ENCODE measurements around the gene VASH1. TPM values are rescaled to one million over a fixed set of nuclear protein-coding genes. Genes with fewer than 3 reads are reported as not detected.
A peak's percentile ranks its signal among the peaks of the same experiment; 100 is the strongest.

Gene VASH1
- total RNA-seq, 1 donor from 2014 or later = 10.3 TPM

- no peak for DNase-seq (ENCODE audit: low spot score)
- H3K4me1 ChIP-seq = peaks cover 4% of the 10 kb centered on the region
- TF ChIP-seq CTCF (IDR thresholded peaks at IDR 0.05) (no peak), EZH2phosphoT487 (IDR thresholded peaks at IDR 0.05) (no peak), EZH2 (IDR thresholded peaks at IDR 0.05) (no peak)
- no peak overlapping the region for H3K9ac ChIP-seq
- Mint-ChIP-seq H3K4me3 (no peak overlapping the region), H3K27ac (no peak overlapping the region), H3K27me3 (ENCODE audit: insufficient read depth, low read depth) (peaks cover 9% of the 10 kb centered on the region), H3K36me3 (peaks cover 8% of the 10 kb centered on the region), H3K9me3 (no peaks in the 10 kb centered on the region), H3K4me1 (peaks cover 16% of the 10 kb centered on the region)
- no peak overlapping the region for H2AFZ ChIP-seq (replicated peaks)
- no peaks in the 10 kb centered on the region for H3K27me3 ChIP-seq
- H3K4me2 ChIP-seq = no peak overlapping the region
- H3K4me3 ChIP-seq = no peak overlapping the region
- H3K36me3 ChIP-seq = no peaks in the 10 kb centered on the region
- no peaks in the 10 kb centered on the region for H3K79me2 ChIP-seq (ENCODE audit: low read depth)
- no peaks in the 10 kb centered on the region for H3K9me3 ChIP-seq (ENCODE audit: low read depth)
- peaks cover 6% of the 10 kb centered on the region for H4K20me1 ChIP-seq (ENCODE audit: low read depth)
- H3F3A ChIP-seq (ENCODE audit: low read depth) = no peaks in the 10 kb centered on the region
- H3K27ac ChIP-seq = no peak overlapping the region
Observed at GRCh38 chr14:76777721-76778120, 16.5 kb downstream of the VASH1 start.

GRCh38 chr14:76778546-76779215 lies 17.4 kb downstream of the VASH1 start:
- Histone ChIP-seq H3K36me3 (no peaks in the 10 kb centered on the region), H3F3A (ENCODE audit: low read depth) (no peaks in the 10 kb centered on the region), H3K4me3 (no peak overlapping the region), H3K9me3 (ENCODE audit: low read depth) (no peaks in the 10 kb centered on the region), H3K9ac (no peak overlapping the region), H3K79me2 (ENCODE audit: low read depth) (no peaks in the 10 kb centered on the region), H4K20me1 (ENCODE audit: low read depth) (peaks cover 6% of the 10 kb centered on the region), H3K27me3 (no peaks in the 10 kb centered on the region), H2AFZ (replicated peaks) (no peak overlapping the region), H3K27ac (no peak overlapping the region), H3K4me1 (peaks cover 4% of the 10 kb centered on the region), H3K4me2 (no peak overlapping the region)
- Mint-ChIP-seq H3K9me3 (no peaks in the 10 kb centered on the region), H3K36me3 (peaks cover 11% of the 10 kb centered on the region), H3K27ac (no peak overlapping the region), H3K4me1 (peaks cover 14% of the 10 kb centered on the region), H3K27me3 (ENCODE audit: insufficient read depth, low read depth) (peaks cover 9% of the 10 kb centered on the region), H3K4me3 (no peak overlapping the region)
- TF ChIP-seq CTCF (IDR thresholded peaks at IDR 0.05) (no peak), EZH2 (IDR thresholded peaks at IDR 0.05) (no peak), EZH2phosphoT487 (IDR thresholded peaks at IDR 0.05) (no peak)
- no peak for DNase-seq (ENCODE audit: low spot score)

GRCh38 chr14:76779221-76780057 lies 18.2 kb downstream of the VASH1 start:
- Histone ChIP-seq H3K27ac (no peak overlapping the region), H3K9ac (no peak overlapping the region), H4K20me1 (ENCODE audit: low read depth) (peaks cover 6% of the 10 kb centered on the region), H3K27me3 (no peaks in the 10 kb centered on the region), H3K79me2 (ENCODE audit: low read depth) (no peaks in the 10 kb centered on the region), H3K4me3 (no peak overlapping the region), H3K9me3 (ENCODE audit: low read depth) (no peaks in the 10 kb centered on the region), H3K4me2 (no peak overlapping the region), H3K4me1 (peaks cover 4% of the 10 kb centered on the region), H3F3A (ENCODE audit: low read depth) (no peaks in the 10 kb centered on the region), H2AFZ (replicated peaks) (no peak overlapping the region), H3K36me3 (no peaks in the 10 kb centered on the region)
- TF ChIP-seq EZH2 (IDR thresholded peaks at IDR 0.05) (no peak), CTCF (IDR thresholded peaks at IDR 0.05) (no peak), EZH2phosphoT487 (IDR thresholded peaks at IDR 0.05) (no peak)
- Mint-ChIP-seq H3K27ac (peak overlapping the region; percentile 75), H3K36me3 (peaks cover 11% of the 10 kb centered on the region), H3K4me1 (peaks cover 11% of the 10 kb centered on the region), H3K9me3 (no peaks in the 10 kb centered on the region), H3K27me3 (ENCODE audit: insufficient read depth, low read depth) (peaks cover 10% of the 10 kb centered on the region), H3K4me3 (no peak overlapping the region)
- DNase-seq (ENCODE audit: low spot score) = no peak
